ENCODE measurements around the gene USP44. TPM values are rescaled to one million over a fixed set of nuclear protein-coding genes. Genes with fewer than 3 reads are reported as not detected.

Gene USP44
- total and polyA plus RNA-seq, 12 donors, result 0.69 to 3.0 (median 1.3) TPM

DNA sequence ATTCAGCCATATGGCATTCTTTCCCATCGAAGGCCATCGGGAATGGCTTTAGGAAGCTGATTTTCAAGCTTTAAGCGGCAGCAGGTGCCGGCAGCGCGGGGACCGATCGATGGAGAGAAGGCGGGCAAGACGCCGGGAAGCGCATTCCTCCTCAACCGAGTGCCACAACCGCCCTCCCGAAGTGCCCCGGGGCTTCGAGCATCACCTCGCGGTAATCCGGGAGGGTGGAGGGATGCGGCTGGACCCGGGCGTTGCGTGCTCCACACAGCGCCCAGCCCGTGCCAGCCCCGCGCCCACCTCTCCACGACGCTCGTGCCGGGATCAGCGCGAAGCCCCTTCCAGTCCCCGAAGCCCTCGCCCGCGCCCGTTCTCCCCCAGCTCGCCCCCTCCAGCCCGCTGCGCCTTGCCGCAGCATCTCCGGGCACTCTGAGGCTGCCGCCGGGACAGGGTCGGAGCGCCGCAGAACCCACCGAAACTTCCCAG lies 3.2 kb downstream of the USP44 start:
- Histone ChIP-seq H3K27me3 (no peaks in the 10 kb centered on the region), H3K4me3 (peak overlapping the region in 3 of 4 donors; percentile 29 to 95 (median 52)), H3K4me1 (replicated peaks in 1 of 2) (peaks cover 0 to 9% of the 10 kb centered on the region in 2 donors), H3K27ac (peak overlapping the region in 3 of 5 donors; percentile 18 to 82 (median 56)), H3K36me3 (replicated peaks in 1 of 2) (no peaks in the 10 kb centered on the region), H3K9me3 (replicated peaks in 1 of 3) (no peaks in the 10 kb centered on the region)
- TF ChIP-seq, protein P1, sequence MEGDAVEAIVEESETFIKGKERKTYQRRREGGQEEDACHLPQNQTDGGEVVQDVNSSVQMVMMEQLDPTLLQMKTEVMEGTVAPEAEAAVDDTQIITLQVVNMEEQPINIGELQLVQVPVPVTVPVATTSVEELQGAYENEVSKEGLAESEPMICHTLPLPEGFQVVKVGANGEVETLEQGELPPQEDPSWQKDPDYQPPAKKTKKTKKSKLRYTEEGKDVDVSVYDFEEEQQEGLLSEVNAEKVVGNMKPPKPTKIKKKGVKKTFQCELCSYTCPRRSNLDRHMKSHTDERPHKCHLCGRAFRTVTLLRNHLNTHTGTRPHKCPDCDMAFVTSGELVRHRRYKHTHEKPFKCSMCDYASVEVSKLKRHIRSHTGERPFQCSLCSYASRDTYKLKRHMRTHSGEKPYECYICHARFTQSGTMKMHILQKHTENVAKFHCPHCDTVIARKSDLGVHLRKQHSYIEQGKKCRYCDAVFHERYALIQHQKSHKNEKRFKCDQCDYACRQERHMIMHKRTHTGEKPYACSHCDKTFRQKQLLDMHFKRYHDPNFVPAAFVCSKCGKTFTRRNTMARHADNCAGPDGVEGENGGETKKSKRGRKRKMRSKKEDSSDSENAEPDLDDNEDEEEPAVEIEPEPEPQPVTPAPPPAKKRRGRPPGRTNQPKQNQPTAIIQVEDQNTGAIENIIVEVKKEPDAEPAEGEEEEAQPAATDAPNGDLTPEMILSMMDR (IDR thresholded peaks at IDR 0.05), result no peak
- TF ChIP-seq POLR2A (IDR thresholded peaks at IDR 0.05), result no peak
- intact Hi-C loops (cut with DNase I), result no loop called here
- DNase-seq, result peak; percentile 39 to 58 (median 52)
- WGBS, 4 donors, result 0 to 3% (median 1%) methylated on average over 15 to 50 of the region's 50 CpGs

DNA sequence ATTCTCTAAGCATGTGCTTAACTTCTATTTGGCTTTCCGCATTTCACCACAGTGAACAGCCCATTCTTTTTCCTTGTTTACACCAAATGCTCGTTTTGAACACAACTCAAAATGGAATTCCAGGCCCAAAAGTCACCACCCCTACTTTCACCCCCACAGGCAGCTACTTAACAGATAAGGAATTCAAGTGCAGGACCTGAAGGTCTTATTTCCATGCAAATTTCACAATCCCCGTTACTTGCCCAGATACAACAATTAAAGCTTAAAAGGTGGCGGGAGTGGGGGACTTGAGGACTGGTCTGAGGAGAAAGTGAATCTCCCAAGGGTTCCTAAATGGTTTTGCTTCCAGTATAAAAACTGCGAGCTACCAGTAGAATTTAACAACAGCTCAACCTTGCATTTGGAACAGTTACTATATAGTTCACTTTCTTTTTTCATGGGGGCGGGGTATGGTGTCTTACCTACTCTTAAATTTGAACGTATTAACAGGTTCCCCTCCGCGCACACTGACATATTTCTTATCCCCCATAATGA lies 3.7 kb downstream of the USP44 start:
- TF ChIP-seq, protein P1 (IDR thresholded peaks at IDR 0.05), result no peak
- TF ChIP-seq POLR2A (IDR thresholded peaks at IDR 0.05), result no peak
- intact Hi-C loops (cut with DNase I), result no loop called here

GRCh38 chr12:95546491-95546813 lies 4.8 kb downstream of the USP44 start:
- 77 to 83% (median 78%) methylated on average over 9 of the region's 9 CpGs for WGBS, 4 donors
- Histone ChIP-seq H3K4me1 (replicated peaks in 1 of 2) (peaks cover 0 to 9% of the 10 kb centered on the region in 2 donors), H3K27me3 (no peaks in the 10 kb centered on the region), H3K27ac (no peak overlapping the region), H3K36me3 (replicated peaks in 1 of 2) (no peaks in the 10 kb centered on the region), H3K4me3 (no peak overlapping the region), H3K9me3 (replicated peaks in 1 of 3) (no peaks in the 10 kb centered on the region)
- DNase-seq, result no peak
- TF ChIP-seq, protein P1 (IDR thresholded peaks at IDR 0.05), result no peak
- no peak for TF ChIP-seq POLR2A (IDR thresholded peaks at IDR 0.05)
- intact Hi-C loops (cut with DNase I), result no loop called here

More for the DNA sequence above, 3.7 kb downstream of the USP44 start:
- Histone ChIP-seq H3K27ac (peak overlapping the region in 3 of 5 donors; percentile 18 to 82 (median 56)), H3K4me3 (peak overlapping the region in 3 of 4 donors; percentile 29 to 95 (median 52)), H3K4me1 (replicated peaks in 1 of 2) (peaks cover 0 to 9% of the 10 kb centered on the region in 2 donors), H3K36me3 (replicated peaks in 1 of 2) (no peaks in the 10 kb centered on the region), H3K9me3 (replicated peaks in 1 of 3) (no peaks in the 10 kb centered on the region), H3K27me3 (no peaks in the 10 kb centered on the region)
- peak in 1 of 7 donors; percentile 26 for DNase-seq
- WGBS, 4 donors, result 26 to 28% (median 27%) methylated on average over 9 of the region's 9 CpGs

- WGBS, 4 donors, result 86 to 92% (median 90%) methylated on average over 8 of the region's 8 CpGs
- Histone ChIP-seq H3K9me3 (replicated peaks in 1 of 3) (no peaks in the 10 kb centered on the region), H3K27me3 (no peaks in the 10 kb centered on the region), H3K4me1 (replicated peaks in 1 of 2) (peaks cover 0 to 9% of the 10 kb centered on the region in 2 donors), H3K36me3 (replicated peaks in 1 of 2) (no peaks in the 10 kb centered on the region), H3K4me3 (no peak overlapping the region), H3K27ac (no peak overlapping the region)
- no peak for DNase-seq
- TF ChIP-seq POLR2A (IDR thresholded peaks at IDR 0.05), result no peak
- TF ChIP-seq, protein P1 (IDR thresholded peaks at IDR 0.05), result no peak
- intact Hi-C loops (cut with DNase I), result no loop called here
These were observed 5.4 kb downstream of the USP44 start for GRCh38 chr12:95545731-95546490.

Data from adrenal gland (tissue), 12 donors.